NT2/D1 (cell line): ENCODE data around the gene GPC6.

Source experiments
- SUZ12 ChIP-seq: IDR thresholded peaks from 2 replicates; pipeline ENCODE4 v1.6.1; 2011; ENCODE audit not compliant: insufficient read length, insufficient read depth; ENCODE audit errors: extremely low read depth
- YY1 ChIP-seq: IDR thresholded peaks from 2 replicates; pipeline ENCODE4 v1.6.1; 2011; ENCODE audit not compliant: insufficient read length, insufficient read depth

GRCh38 chr13:94413598-94413944 is 1187.0 kb downstream of the GPC6 start:
- no peak for TF ChIP-seq YY1
- no peak for TF ChIP-seq SUZ12
